Uterine smooth muscle cell (primary cell): ENCODE measurements around the gene POLR2L. TPM values are rescaled to one million over a fixed set of nuclear protein-coding genes. Genes with fewer than 3 reads are reported as not detected.

Source experiments
- total RNA-seq: library from RNA; depleted of rRNA; stranded (reverse); fragments of >200 nt; gene quantifications from 2 replicates; pipeline ENCODE4 v1.2.3, GENCODE V29; 2014

Gene POLR2L
- 54.9 and 64.4 TPM in 2 replicates for total RNA-seq

DNA sequence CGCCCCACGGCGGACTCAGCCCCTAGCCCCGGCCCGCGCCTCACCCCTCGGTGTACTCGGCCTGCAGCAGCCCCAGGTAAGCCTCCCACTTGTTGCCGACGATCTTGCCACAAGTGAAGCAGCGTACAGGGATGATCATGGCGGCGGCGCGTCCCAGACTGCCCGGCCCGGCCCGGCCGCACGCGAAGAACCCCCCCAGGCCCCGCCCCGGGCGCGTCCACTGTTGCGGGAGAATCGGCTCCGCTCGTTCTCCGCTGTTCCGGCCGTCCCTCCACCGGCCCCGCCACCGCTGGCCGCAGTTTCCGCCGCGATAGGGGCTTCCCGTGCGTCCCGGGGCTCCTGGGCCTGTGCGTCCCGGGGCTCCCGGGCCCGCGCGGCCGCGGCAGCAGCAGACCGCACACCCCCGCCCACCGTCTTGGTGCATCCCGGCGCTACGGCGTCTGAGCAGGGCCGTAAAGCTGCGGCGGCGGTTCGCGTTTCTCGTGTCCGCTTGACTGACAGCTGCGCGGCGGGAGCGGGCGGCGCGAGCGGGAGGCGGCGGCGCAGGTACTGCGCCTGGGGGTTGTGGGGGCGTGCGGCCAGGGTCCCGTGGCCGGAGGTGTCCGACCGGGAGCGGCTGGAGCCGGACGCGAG, at the start of gene POLR2L, which contains the start of gene TSPAN4:
Gene POLR2L, minus strand, starts transcription at position 160 of the 633 bp plus-strand sequence. Its CDS starts 21 bp downstream, at position 139.
Gene TSPAN4, plus strand, starts transcription at position 483 of the 633 bp plus-strand sequence. CDS start 7,453 bp downstream, outside the sequence.

DNA sequence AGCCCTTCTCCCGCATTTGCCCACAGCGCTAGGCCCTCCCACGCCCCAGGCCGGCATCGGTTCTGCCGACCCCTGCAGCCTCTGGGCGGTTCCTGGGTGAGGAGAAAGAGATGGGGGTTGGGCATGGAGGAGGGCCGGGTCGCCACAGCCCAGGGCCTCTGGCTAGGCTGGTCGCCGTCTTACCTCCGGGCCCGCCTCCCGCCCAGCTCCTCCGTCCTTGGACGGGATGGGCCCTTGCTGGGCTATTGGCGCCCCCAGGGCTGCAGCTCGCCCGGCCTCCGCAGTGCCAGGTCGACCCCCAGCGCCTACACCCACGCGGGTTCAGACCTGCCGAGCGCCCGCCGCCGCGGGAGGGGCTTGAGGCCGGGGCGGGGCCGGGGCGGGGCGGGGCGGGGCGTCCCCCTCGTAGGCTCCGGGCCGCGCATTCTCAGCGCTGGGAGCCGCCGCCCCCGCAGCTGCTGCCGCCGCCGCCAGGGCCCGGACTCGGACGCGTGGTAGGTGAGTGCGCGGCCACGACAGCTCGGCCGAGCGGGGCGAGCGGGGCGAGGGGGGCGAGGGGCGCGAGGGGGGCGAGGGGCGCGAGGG, 9.7 kb downstream of the POLR2L start, which contains the start of gene CD151:
Gene CD151, plus strand, starts transcription at position 424 of the 585 bp plus-strand sequence. CDS start 3,118 bp downstream, outside the sequence.

DNA sequence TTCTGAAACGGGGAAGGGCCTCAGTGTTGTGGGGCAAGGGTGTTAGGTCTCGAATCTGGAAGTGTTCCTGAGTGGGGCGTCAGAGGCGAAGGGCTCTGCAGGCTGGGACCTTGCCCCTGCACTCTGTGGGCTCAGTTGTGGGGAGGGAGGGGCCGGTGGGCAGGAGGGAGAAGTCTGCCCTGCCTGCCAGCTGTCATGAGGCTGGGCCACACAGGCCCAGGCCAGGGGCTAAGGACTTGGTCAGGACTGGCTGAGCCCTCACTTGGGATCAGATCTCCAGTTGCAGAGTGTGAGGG, 14.5 kb downstream of the POLR2L start, which contains the start of gene CRACR2B:
Gene CRACR2B, plus strand, starts transcription at position 23 of the 296 bp plus-strand sequence. CDS start 689 bp downstream, outside the sequence.

DNA sequence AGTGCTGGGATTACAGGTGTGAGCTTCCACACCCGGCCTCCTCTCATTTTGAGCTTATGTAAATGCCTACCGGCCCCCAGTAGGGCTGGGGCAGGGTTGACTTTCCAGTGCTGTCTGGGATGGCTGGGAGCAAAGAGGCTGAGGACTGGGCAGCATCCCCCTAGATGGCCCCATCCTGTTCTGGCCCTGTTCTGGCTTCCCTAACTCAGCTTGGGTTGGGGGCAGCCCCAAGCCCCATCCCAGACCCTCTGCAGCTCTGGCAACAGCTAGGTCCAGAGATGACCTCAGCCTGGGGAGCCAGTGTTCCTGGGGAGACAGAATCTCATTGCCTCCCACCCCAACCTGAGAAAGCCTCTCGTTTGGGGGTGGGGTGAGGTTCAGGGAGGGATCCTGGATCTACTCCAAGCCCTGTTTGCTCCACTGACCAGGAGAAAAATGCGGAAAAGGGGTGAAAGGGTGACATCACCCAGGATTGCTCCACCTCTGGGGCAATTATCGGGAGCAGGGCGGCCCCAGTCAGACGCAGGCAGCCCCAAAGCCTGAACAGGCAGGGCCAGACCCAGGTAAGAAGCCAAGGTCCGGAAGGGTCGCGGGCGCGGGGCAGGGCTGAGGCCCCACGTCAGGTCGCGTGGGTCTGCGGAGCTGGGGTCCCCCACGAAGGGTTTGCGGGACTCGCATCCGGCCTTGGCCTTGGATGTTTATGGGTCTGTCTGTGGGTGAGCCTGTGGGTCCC, 23.8 kb downstream of the POLR2L start, which contains the start of gene PNPLA2:
Gene PNPLA2, plus strand, starts transcription at position 519 of the 733 bp plus-strand sequence. CDS start 805 bp downstream, outside the sequence.

DNA sequence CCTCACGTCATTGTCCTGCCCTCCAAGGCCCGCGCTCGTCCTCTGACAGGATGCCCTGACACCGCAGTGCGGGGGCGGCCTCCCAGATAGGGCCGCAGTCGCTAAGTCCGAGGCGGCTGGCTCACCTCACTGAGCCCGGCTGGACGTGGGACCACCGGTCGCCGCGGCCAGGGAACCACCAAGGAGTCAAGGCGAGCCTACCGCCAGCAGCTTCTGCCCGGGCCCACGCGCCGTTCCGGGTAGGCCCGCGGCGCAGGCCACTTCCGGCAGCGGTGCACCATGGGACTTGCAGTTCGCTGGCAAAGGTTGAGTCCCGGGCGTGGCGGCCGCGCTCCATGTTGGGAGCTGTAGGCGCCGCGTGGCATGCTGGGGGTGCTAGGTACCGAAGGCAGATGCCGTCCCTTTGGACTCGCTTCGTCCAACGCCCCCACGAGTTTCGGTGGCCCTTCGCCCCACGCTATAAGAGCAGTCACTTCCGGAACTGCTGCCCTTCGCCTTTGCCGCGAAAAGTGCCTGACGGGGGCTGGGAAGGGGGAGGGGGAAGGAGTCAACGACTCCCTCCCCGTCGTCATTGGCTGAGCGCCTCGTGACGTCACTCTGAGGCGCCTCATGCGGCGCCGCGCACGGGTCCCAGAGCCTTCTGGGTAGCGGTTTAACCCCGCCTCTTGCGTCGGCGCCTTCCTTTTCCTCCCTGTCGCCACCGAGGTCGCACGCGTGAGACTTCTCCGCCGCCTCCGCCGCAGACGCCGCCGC, 32.9 kb downstream of the POLR2L start, which contains the start of gene RPLP2:
Gene RPLP2, plus strand, starts transcription at position 681 of the 753 bp plus-strand sequence. CDS start 268 bp downstream, outside the sequence.

DNA sequence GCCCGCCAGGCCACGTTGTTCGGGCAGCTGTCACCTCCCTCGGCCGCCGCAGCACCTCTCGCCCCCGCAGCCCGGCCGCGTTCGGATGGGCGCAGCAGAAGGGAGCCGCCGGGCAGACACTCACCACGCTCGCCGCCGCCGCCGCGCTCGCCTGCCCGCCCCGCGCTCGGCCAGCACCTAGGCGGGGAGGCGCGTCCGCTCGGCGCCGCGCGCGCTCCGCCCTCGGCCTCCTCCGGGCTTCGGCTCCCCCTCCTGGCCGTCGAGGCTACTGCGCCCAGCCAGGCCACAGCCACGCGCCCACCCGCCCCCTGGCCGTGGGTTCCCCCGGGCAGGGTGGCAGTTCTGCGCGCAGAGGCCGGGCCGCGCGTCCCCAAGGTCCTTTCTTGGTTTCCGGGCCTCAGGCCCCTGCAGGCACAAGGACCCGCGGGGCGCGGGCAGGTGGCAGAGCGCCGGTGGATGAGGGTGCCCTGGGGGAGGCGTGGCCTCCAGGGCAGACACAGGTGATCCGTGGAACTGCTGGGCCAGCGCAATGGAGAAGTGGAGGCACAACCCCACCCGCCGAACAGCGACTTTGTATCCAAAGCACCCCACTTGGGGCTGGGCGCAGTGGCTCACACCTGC, 44.1 kb downstream of the POLR2L start, which contains the start of gene SLC25A22:
Gene SLC25A22, minus strand, starts transcription at position 189 of the 621 bp plus-strand sequence. CDS start 3,275 bp downstream, outside the sequence.

DNA sequence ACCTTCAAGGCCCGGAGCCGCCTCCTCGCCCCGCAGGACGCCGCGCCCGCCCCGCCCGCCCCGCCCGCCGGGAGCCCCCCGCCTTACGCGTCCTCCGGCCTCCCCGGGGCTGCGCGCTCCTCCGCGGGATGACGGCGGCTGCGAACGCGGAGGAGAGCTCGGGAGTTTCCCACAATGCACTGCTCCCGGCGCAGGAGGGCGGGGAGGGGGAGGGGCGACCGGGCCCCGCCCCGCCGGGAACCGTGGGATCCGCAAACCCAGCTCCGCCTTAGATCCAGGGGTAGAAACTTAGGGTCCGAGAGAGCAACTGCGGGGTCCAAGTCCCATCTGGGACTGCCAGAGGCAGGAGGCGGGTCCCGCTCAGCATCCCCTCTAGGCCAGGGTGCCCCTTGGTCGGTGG, 52.4 kb downstream of the POLR2L start, which contains the start of gene CEND1:
Gene CEND1, minus strand, starts transcription at position 148 of the 400 bp plus-strand sequence. CDS start 1,514 bp downstream, outside the sequence.

Other genes with a start within 250 kb of the POLR2L start
- gene IRF7, start 226.6 kb downstream of the POLR2L start, total RNA-seq = 4.5 and 7.4 TPM in 2 replicates
- gene CDHR5, start 217.6 kb downstream of the POLR2L start, total RNA-seq = not detected in 2 replicates
- not detected in 2 replicates for gene SCT, start 215.3 kb downstream of the POLR2L start, total RNA-seq
- gene DRD4, start 205.3 kb downstream of the POLR2L start, total RNA-seq = 0.11 TPM in 1 of 2 replicates, not detected in the other
- gene DEAF1, start 147.3 kb downstream of the POLR2L start, total RNA-seq = 19.9 and 31.0 TPM in 2 replicates
- gene TMEM80, start 146.7 kb downstream of the POLR2L start, total RNA-seq = 9.9 and 10.5 TPM in 2 replicates
- gene EPS8L2, start 136.3 kb downstream of the POLR2L start, total RNA-seq = 28.1 and 39.4 TPM in 2 replicates
- gene TALDO1, start 95.1 kb downstream of the POLR2L start, total RNA-seq = 117 and 152 TPM in 2 replicates
- 28.3 and 31.2 TPM in 2 replicates for gene GATD1, start 65.0 kb downstream of the POLR2L start, total RNA-seq
- 1.00 TPM in 2 replicates for gene CEND1, start 52.4 kb downstream of the POLR2L start, total RNA-seq
- gene SLC25A22, start 44.2 kb downstream of the POLR2L start, total RNA-seq = 14.0 and 23.4 TPM in 2 replicates
- gene PIDD1, start 37.3 kb downstream of the POLR2L start, total RNA-seq = 11.0 and 11.4 TPM in 2 replicates
- gene RPLP2, start 32.6 kb downstream of the POLR2L start, total RNA-seq = 143 and 152 TPM in 2 replicates
- 19.1 and 24.9 TPM in 2 replicates for gene PNPLA2, start 23.6 kb downstream of the POLR2L start, total RNA-seq
- gene CRACR2B, start 14.6 kb downstream of the POLR2L start, total RNA-seq = 1.00 and 1.9 TPM in 2 replicates
- gene CD151, start 9.6 kb downstream of the POLR2L start, total RNA-seq = 655 and 749 TPM in 2 replicates
- 133 and 160 TPM in 2 replicates for gene TSPAN4, start 323 bp upstream of the POLR2L start, total RNA-seq
- 44.0 and 67.4 TPM in 2 replicates for gene CHID1, start 68.3 kb upstream of the POLR2L start, total RNA-seq
- 32.4 and 39.2 TPM in 2 replicates for gene AP2A2, start 83.3 kb upstream of the POLR2L start, total RNA-seq
- gene MUC6, start 194.2 kb upstream of the POLR2L start, total RNA-seq = not detected in 2 replicates
- under 0.01 TPM in 1 of 2 replicates, not detected in the other for gene MUC2, start 232.3 kb upstream of the POLR2L start, total RNA-seq